PFSK-1 (cell line): ENCODE results near the gene IFNB1.

Experiments
- FOXP2 ChIP-seq: optimal IDR thresholded peaks from 2 replicates; pipeline ENCODE3; 2011; ENCODE audit warnings: borderline replicate concordance, control low read depth, inconsistent platforms; ENCODE audit not compliant: insufficient read depth; ENCODE audit errors: extremely low read length, extremely low read depth
- POLR2AphosphoS5 ChIP-seq: IDR thresholded peaks from 2 replicates; pipeline ENCODE4 v1.6.1; 2012; ENCODE audit warnings: low read depth, mild to moderate bottlenecking, control low read depth, low read length, moderate library complexity
- REST ChIP-seq, 2 experiments: IDR thresholded peaks; 2 replicates each; pipeline versions ENCODE4 v1.6.1 to v1.8.0; 2011 to 2012; ENCODE audit warnings: low read depth in 2 of 2, low read length in 2 of 2, control low read depth in 1 of 2, inconsistent platforms in 1 of 2, mild to moderate bottlenecking in 1 of 2, moderate library complexity in 1 of 2; ENCODE audit not compliant: insufficient read depth in 1 of 2
- SIN3A ChIP-seq: IDR thresholded peaks from 2 replicates; pipeline ENCODE4 v1.6.1; 2012; ENCODE audit warnings: mild to moderate bottlenecking, low read length, moderate library complexity, borderline replicate concordance; ENCODE audit not compliant: insufficient read depth
- TAF1 ChIP-seq: IDR thresholded peaks from 2 replicates; pipeline ENCODE4 v1.6.1; 2012; ENCODE audit warnings: low read length, control low read depth, borderline replicate concordance; ENCODE audit not compliant: insufficient read depth

The IFNB1 gene

DNA sequence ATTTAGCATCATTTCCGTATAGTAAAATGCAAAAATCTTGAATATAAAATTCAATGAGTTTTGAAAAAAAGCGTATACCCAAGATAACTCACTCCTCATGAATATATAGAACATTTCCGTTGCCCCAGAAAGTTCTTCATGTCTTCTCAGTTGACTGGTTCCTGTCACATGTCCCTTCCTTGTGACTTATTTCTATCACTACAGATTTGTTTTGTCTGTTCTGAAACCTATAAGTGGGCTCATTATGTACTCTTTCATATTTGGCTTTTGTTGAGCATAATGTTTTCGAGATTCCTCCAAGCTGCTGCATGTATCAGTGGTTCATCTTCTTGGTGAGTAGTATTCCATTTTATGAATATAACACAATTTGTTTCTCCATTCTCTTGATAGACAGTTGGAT, 35.3 kb downstream of the IFNB1 start:
- TF ChIP-seq FOXP2 (no peak), TAF1 (no peak), SIN3A (no peak), REST (IDR thresholded peaks at IDR 0.05; ENCODE audit: insufficient read depth in 1 of 2, low read depth in 2 of 2, low read length in 2 of 2) (no peak), POLR2AphosphoS5 (no peak)

GRCh38 chr9:21039302-21039701, 38.4 kb downstream of the IFNB1 start:
- TF ChIP-seq REST (IDR thresholded peaks at IDR 0.05; ENCODE audit: insufficient read depth in 1 of 2, low read depth in 2 of 2, low read length in 2 of 2) = no peak
- no peak for TF ChIP-seq FOXP2
- TF ChIP-seq POLR2AphosphoS5 = no peak
- TF ChIP-seq SIN3A = no peak
- TF ChIP-seq TAF1 = no peak

GRCh38 chr9:21037278-21037677, 40.5 kb downstream of the IFNB1 start:
- TF ChIP-seq REST (IDR thresholded peaks at IDR 0.05; ENCODE audit: insufficient read depth in 1 of 2, low read depth in 2 of 2, low read length in 2 of 2) (no peak), FOXP2 (no peak), SIN3A (no peak), POLR2AphosphoS5 (no peak), TAF1 (no peak)

- TF ChIP-seq REST (IDR thresholded peaks at IDR 0.05; ENCODE audit: insufficient read depth in 1 of 2, low read depth in 2 of 2, low read length in 2 of 2) (no peak), SIN3A (no peak), POLR2AphosphoS5 (no peak)
Measured at GRCh38 chr9:21031808-21032183, 45.9 kb downstream of the IFNB1 start.

GRCh38 chr9:21031091-21031807, 46.5 kb downstream of the IFNB1 start, which contains the start of gene HACD4:
TSS of gene HACD4 (minus strand) at chr9:21031640. CDS start at chr9:21031590, 50 bp downstream.
- no peak for TF ChIP-seq REST (IDR thresholded peaks at IDR 0.05; ENCODE audit: insufficient read depth in 1 of 2, low read depth in 2 of 2, low read length in 2 of 2)
- TF ChIP-seq TAF1 = no peak
- no peak for TF ChIP-seq SIN3A
- TF ChIP-seq FOXP2 = no peak
